ENCODE data around the gene WHRN. TPM values are rescaled to one million over a fixed set of nuclear protein-coding genes. Genes with fewer than 3 reads are reported as not detected.

The WHRN gene
- total and polyA plus RNA-seq, 9 of the 15 experiments (the other 6 are each of a cell fraction or from before 2014, with no cell fraction given): 0.31 to 14.1 (median 3.0) TPM

- Histone ChIP-seq H3K27me3 (ENCODE audit: control insufficient read depth in 2 of 2, insufficient read depth in 2 of 2, low read length in 2 of 2) (no peaks in the 10 kb centered on the region), H3K4me3 (no peak overlapping the region), H3K36me3 (ENCODE audit: control insufficient read depth, insufficient read depth, low read length) (0 out of 3 replicates have a peak, but pooled peaks cover 3% of the 10 kb centered on the region), H3K9me3 (replicated peaks; ENCODE audit: control insufficient read depth, insufficient read depth, low read depth, low read length) (no peaks in the 10 kb centered on the region), H3K9ac (ENCODE audit: insufficient read depth in 1 of 2, low read depth in 2 of 2, low read length in 2 of 2) (peak overlapping the region in 1 of 2 experiments; percentile 28; a peak in 2 of 4 replicates), H3K4me2 (ENCODE audit: insufficient read depth, low read length) (no peak overlapping the region), H4K20me1 (replicated peaks; ENCODE audit: control insufficient read depth, insufficient read depth, low read length) (no peaks in the 10 kb centered on the region), H3K79me2 (ENCODE audit: control insufficient read depth, insufficient read depth, low read length) (no peaks in the 10 kb centered on the region), H2AFZ (ENCODE audit: low read depth, low read length) (no peak overlapping the region), H3K9me1 (ENCODE audit: control insufficient read depth, insufficient read depth, low read length) (no peaks in the 10 kb centered on the region), H3K4me1 (replicated peaks in 1 of 2; ENCODE audit: control insufficient read depth in 2 of 2, insufficient read depth in 2 of 2, low read length in 2 of 2) (peaks cover 3 to 7% of the 10 kb centered on the region in 2 experiments; a peak in 4 of 5 replicates), H3K27ac (ENCODE audit: extremely low read depth, low read depth, low read length) (no peak overlapping the region)
- intact Hi-C loops (cut with micrococcal nuclease) (no loop called here), in situ Hi-C loops (cut with MboI) (no loop called here)
- TF ChIP-seq POLR2A (conservative IDR thresholded peaks at IDR 0.05): no peak
- no peak for TF ChIP-seq ZBTB7A (IDR thresholded peaks at IDR 0.05; ENCODE audit: borderline replicate concordance, control insufficient read depth, low read depth, low read length)
- TF ChIP-seq ZNF785 (CRISPR knock-in tag; IDR thresholded peaks at IDR 0.05): no peak
- no peak for TF ChIP-seq MTF1 (CRISPR knock-in tag; IDR thresholded peaks at IDR 0.05; ENCODE audit: borderline replicate concordance)
- TF ChIP-seq, protein P1, sequence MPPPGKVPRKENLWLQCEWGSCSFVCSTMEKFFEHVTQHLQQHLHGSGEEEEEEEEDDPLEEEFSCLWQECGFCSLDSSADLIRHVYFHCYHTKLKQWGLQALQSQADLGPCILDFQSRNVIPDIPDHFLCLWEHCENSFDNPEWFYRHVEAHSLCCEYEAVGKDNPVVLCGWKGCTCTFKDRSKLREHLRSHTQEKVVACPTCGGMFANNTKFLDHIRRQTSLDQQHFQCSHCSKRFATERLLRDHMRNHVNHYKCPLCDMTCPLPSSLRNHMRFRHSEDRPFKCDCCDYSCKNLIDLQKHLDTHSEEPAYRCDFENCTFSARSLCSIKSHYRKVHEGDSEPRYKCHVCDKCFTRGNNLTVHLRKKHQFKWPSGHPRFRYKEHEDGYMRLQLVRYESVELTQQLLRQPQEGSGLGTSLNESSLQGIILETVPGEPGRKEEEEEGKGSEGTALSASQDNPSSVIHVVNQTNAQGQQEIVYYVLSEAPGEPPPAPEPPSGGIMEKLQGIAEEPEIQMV (tag; conservative IDR thresholded peaks at IDR 0.05; ENCODE audit: low read depth): no peak
- TF ChIP-seq SIN3A (IDR thresholded peaks at IDR 0.05; ENCODE audit: borderline replicate concordance in 2 of 2, control insufficient read depth in 1 of 2, low read depth in 2 of 2, low read length in 2 of 2): no peak
- TF ChIP-seq, protein P2, sequence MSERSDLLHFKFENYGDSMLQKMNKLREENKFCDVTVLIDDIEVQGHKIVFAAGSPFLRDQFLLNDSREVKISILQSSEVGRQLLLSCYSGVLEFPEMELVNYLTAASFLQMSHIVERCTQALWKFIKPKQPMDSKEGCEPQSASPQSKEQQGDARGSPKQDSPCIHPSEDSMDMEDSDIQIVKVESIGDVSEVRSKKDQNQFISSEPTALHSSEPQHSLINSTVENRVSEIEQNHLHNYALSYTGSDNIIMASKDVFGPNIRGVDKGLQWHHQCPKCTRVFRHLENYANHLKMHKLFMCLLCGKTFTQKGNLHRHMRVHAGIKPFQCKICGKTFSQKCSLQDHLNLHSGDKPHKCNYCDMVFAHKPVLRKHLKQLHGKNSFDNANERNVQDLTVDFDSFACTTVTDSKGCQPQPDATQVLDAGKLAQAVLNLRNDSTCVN (CRISPR knock-in tag; IDR thresholded peaks at IDR 0.05): no peak
- no peak for TF ChIP-seq TEAD4 (IDR thresholded peaks at IDR 0.05; ENCODE audit: low read length)
- TF ChIP-seq TEAD4 (CRISPR knock-in tag; IDR thresholded peaks at IDR 0.05; ENCODE audit: borderline replicate concordance): no peak
- TF ChIP-seq ZNF561 (CRISPR knock-in tag; conservative IDR thresholded peaks at IDR 0.05): no peak
- no peak for TF ChIP-seq POLR2AphosphoS5 (IDR thresholded peaks at IDR 0.05; ENCODE audit: control insufficient read depth, insufficient read depth, low read depth, low read length)
- TF ChIP-seq CBX1 (IDR thresholded peaks at IDR 0.05; ENCODE audit: low read depth): no peak
- no peak for TF ChIP-seq HBP1 (CRISPR knock-in tag; IDR thresholded peaks at IDR 0.05)
- TF ChIP-seq NELFE (IDR thresholded peaks at IDR 0.05; ENCODE audit: insufficient read depth, insufficient read length): no peak
- BruUV-seq (replicated peaks): no TSS peak
- ChIA-PET CTCF (ENCODE audit: low intra/inter-chr PET ratio) (interaction anchor here (0.6 kb wide), 1 partner anchor 65 kb away, joined by 3 read pairs; no protein-coding TSS in a partner anchor), POLR2A (interaction anchor here (0.6 to 0.8 kb wide), 2 partner anchors 10 to 31 kb away, joined by 3 read pairs; no protein-coding TSS in a partner anchor)
- DNase-seq (ENCODE audit: extremely low read depth in 1 of 4, low spot score in 3 of 4) (no peak), FAIRE-seq (no peak), ATAC-seq (no peak)
- 58% methylated on average over 13 of the region's 14 CpGs for WGBS (ENCODE audit: insufficient coverage, low coverage, missing lambda C conversion rate)
These were observed 82.1 kb downstream of the WHRN start for GRCh38 chr9:114423181-114423580.

All from K562 (cell line).